NCI-H748 (cell line): ENCODE data around the gene CDKN2A.

Experiments used
- DNase-seq: peaks from one replicate; lab custom pipeline; 2025; ENCODE audit not compliant: unreplicated experiment; lab: John Stamatoyannopoulos, UW

CDKN2A gene

GRCh38 chr9:21945606-21946005 is 48.6 kb downstream of the CDKN2A start:
- no peak for DNase-seq

GRCh38 chr9:21943464-21943863 is 50.7 kb downstream of the CDKN2A start:
- DNase-seq = no peak

GRCh38 chr9:21941337-21941995 is 52.7 kb downstream of the CDKN2A start:
- no peak for DNase-seq

- no peak for DNase-seq
These were observed 58.0 kb downstream of the CDKN2A start for GRCh38 chr9:21936161-21936560.

GRCh38 chr9:21935631-21936030 is 58.6 kb downstream of the CDKN2A start:
- no peak for DNase-seq

- no peak for DNase-seq
These were observed 60.3 kb downstream of the CDKN2A start for GRCh38 chr9:21933865-21934264.

- no peak for DNase-seq
These were observed 60.9 kb downstream of the CDKN2A start for GRCh38 chr9:21933281-21933680.

GRCh38 chr9:21931428-21931827 is 62.8 kb downstream of the CDKN2A start:
- no peak for DNase-seq

GRCh38 chr9:21927752-21928151 is 66.4 kb downstream of the CDKN2A start:
- DNase-seq = no peak

- DNase-seq = no peak
These were observed 70.5 kb downstream of the CDKN2A start for GRCh38 chr9:21923694-21924093.

- peak; percentile 34 for DNase-seq
These were observed 74.5 kb downstream of the CDKN2A start for GRCh38 chr9:21919377-21920362.
